ENCODE data around the gene ITM2C.

DNA sequence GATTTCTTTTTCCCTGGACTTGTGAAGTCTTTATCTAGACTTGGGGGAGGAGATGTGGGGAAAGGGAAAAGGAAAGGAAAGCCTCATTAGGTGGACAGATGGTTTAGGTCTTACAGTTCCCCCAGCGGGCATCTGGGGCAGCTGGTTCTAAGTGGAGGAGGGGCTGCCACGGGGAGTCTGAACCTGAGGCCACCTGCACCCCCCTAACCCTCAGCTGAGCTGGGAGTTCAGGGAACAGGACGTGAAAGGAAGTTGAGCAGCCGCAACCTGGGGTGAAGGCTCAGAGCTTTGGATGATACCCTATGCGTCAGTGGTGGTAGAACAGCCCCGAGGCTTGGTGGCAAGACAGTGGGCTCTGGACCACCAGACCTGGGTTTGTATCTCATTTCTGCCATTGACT, 26.8 kb downstream of the ITM2C start:
- no peak for TF ChIP-seq EZH2 (IDR thresholded peaks at IDR 0.05)
- TF ChIP-seq POLR2AphosphoS5 (IDR thresholded peaks at IDR 0.05; ENCODE audit: borderline replicate concordance, low read depth, low read length): no peak
- TF ChIP-seq FOXP2 (optimal IDR thresholded peaks at IDR 0.05; ENCODE audit: control extremely low read depth, extremely low read length, insufficient read depth): no peak

Data from SK-N-MC (cell line).